ENCODE results near the gene HOXB7.
A peak's percentile ranks its signal among the peaks of the same experiment; 100 is the strongest.

Gene HOXB7

GRCh38 chr17:48626245-48627117 is 15.7 kb upstream of the HOXB7 start, which contains the start of gene HOXB9:
Gene HOXB9, minus strand, starts transcription at chr17:48626358. Its CDS starts 89 bp downstream, at chr17:48626269.
- peak within 1 kb of the TSS; percentile 86 for H3K4me2 ChIP-seq (ENCODE audit: low read length)
- H3K27me3 ChIP-seq (ENCODE audit: control insufficient read depth, insufficient read depth, low read length), result peaks cover 99% of the 10 kb centered on the region
- no peaks in the 10 kb centered on the region for H3K36me3 ChIP-seq (ENCODE audit: insufficient read depth, low read length)
- H3K9me3 ChIP-seq (replicated peaks; ENCODE audit: low read length), result no peaks in the 10 kb centered on the region
- peak within 1 kb of the TSS; percentile 67 for H3K4me3 ChIP-seq (ENCODE audit: low read length)
- H3K9ac ChIP-seq (ENCODE audit: low read depth, low read length), result peak within 1 kb of the TSS; percentile 6
- peaks cover 16% of the 10 kb centered on the region for H3K4me1 ChIP-seq (ENCODE audit: control insufficient read depth, insufficient read depth, low read length)

GRCh38 chr17:48625495-48626244 is 14.9 kb upstream of the HOXB7 start:
- Histone ChIP-seq H3K27me3 (ENCODE audit: control insufficient read depth, insufficient read depth, low read length) (peaks cover 98% of the 10 kb centered on the region), H3K4me1 (ENCODE audit: control insufficient read depth, insufficient read depth, low read length) (peaks cover 16% of the 10 kb centered on the region), H3K36me3 (ENCODE audit: insufficient read depth, low read length) (no peaks in the 10 kb centered on the region), H3K4me2 (ENCODE audit: low read length) (peak overlapping the region; percentile 86), H3K9ac (ENCODE audit: low read depth, low read length) (peak overlapping the region; percentile 6), H3K9me3 (replicated peaks; ENCODE audit: low read length) (no peaks in the 10 kb centered on the region), H3K4me3 (ENCODE audit: low read length) (peak overlapping the region; percentile 67)

- Histone ChIP-seq H3K27me3 (ENCODE audit: control insufficient read depth, insufficient read depth, low read length) (peaks cover 98% of the 10 kb centered on the region), H3K9ac (ENCODE audit: low read depth, low read length) (no peak overlapping the region), H3K9me3 (replicated peaks; ENCODE audit: low read length) (no peaks in the 10 kb centered on the region), H3K4me3 (ENCODE audit: low read length) (peak overlapping the region; percentile 67), H3K4me2 (ENCODE audit: low read length) (peak overlapping the region; percentile 86), H3K4me1 (ENCODE audit: control insufficient read depth, insufficient read depth, low read length) (peaks cover 16% of the 10 kb centered on the region), H3K36me3 (ENCODE audit: insufficient read depth, low read length) (no peaks in the 10 kb centered on the region)
Observed at GRCh38 chr17:48624544-48625494, 14.0 kb upstream of the HOXB7 start.

- H3K27me3 ChIP-seq (ENCODE audit: control insufficient read depth, insufficient read depth, low read length), result peaks cover 98% of the 10 kb centered on the region
Observed at GRCh38 chr17:48624118-48624517, 13.3 kb upstream of the HOXB7 start.

GRCh38 chr17:48623583-48623982 is 12.8 kb upstream of the HOXB7 start:
- Histone ChIP-seq H3K4me1 (ENCODE audit: control insufficient read depth, insufficient read depth, low read length) (peaks cover 21% of the 10 kb centered on the region), H3K9ac (ENCODE audit: low read depth, low read length) (no peak overlapping the region), H3K4me2 (ENCODE audit: low read length) (no peak overlapping the region), H3K9me3 (replicated peaks; ENCODE audit: low read length) (no peaks in the 10 kb centered on the region), H3K36me3 (ENCODE audit: insufficient read depth, low read length) (no peaks in the 10 kb centered on the region), H3K4me3 (ENCODE audit: low read length) (no peak overlapping the region), H3K27me3 (ENCODE audit: control insufficient read depth, insufficient read depth, low read length) (peaks cover 98% of the 10 kb centered on the region)

More at GRCh38 chr17:48624118-48624517, 13.3 kb upstream of the HOXB7 start:
- peaks cover 17% of the 10 kb centered on the region for H3K4me1 ChIP-seq (ENCODE audit: control insufficient read depth, insufficient read depth, low read length)
- H3K9me3 ChIP-seq (replicated peaks; ENCODE audit: low read length), result no peaks in the 10 kb centered on the region
- no peaks in the 10 kb centered on the region for H3K36me3 ChIP-seq (ENCODE audit: insufficient read depth, low read length)
- no peak overlapping the region for H3K4me2 ChIP-seq (ENCODE audit: low read length)
- H3K9ac ChIP-seq (ENCODE audit: low read depth, low read length), result no peak overlapping the region
- H3K4me3 ChIP-seq (ENCODE audit: low read length), result no peak overlapping the region

GRCh38 chr17:48622857-48623256 is 12.0 kb upstream of the HOXB7 start:
- no peaks in the 10 kb centered on the region for H3K36me3 ChIP-seq (ENCODE audit: insufficient read depth, low read length)
- peaks cover 21% of the 10 kb centered on the region for H3K4me1 ChIP-seq (ENCODE audit: control insufficient read depth, insufficient read depth, low read length)
- no peak overlapping the region for H3K9ac ChIP-seq (ENCODE audit: low read depth, low read length)
- H3K9me3 ChIP-seq (replicated peaks; ENCODE audit: low read length), result no peaks in the 10 kb centered on the region
- H3K27me3 ChIP-seq (ENCODE audit: control insufficient read depth, insufficient read depth, low read length), result peaks cover 97% of the 10 kb centered on the region
- H3K4me2 ChIP-seq (ENCODE audit: low read length), result no peak overlapping the region
- H3K4me3 ChIP-seq (ENCODE audit: low read length), result no peak overlapping the region

- Histone ChIP-seq H3K27me3 (ENCODE audit: control insufficient read depth, insufficient read depth, low read length) (peaks cover 97% of the 10 kb centered on the region), H3K9ac (ENCODE audit: low read depth, low read length) (no peak overlapping the region)
Observed at GRCh38 chr17:48621410-48622392, 10.9 kb upstream of the HOXB7 start.

GRCh38 chr17:48620461-48621139 is 9.8 kb upstream of the HOXB7 start:
- Histone ChIP-seq H3K9me3 (replicated peaks; ENCODE audit: low read length) (no peaks in the 10 kb centered on the region), H3K27me3 (ENCODE audit: control insufficient read depth, insufficient read depth, low read length) (peaks cover 98% of the 10 kb centered on the region), H3K4me1 (ENCODE audit: control insufficient read depth, insufficient read depth, low read length) (peaks cover 16% of the 10 kb centered on the region), H3K4me2 (ENCODE audit: low read length) (no peak overlapping the region), H3K4me3 (ENCODE audit: low read length) (no peak overlapping the region), H3K9ac (ENCODE audit: low read depth, low read length) (no peak overlapping the region), H3K36me3 (ENCODE audit: insufficient read depth, low read length) (no peaks in the 10 kb centered on the region)

More at GRCh38 chr17:48621410-48622392, 10.9 kb upstream of the HOXB7 start:
- H3K9me3 ChIP-seq (replicated peaks; ENCODE audit: low read length), result no peaks in the 10 kb centered on the region
- peaks cover 24% of the 10 kb centered on the region for H3K4me1 ChIP-seq (ENCODE audit: control insufficient read depth, insufficient read depth, low read length)
- H3K4me3 ChIP-seq (ENCODE audit: low read length), result no peak overlapping the region
- no peak overlapping the region for H3K4me2 ChIP-seq (ENCODE audit: low read length)
- no peaks in the 10 kb centered on the region for H3K36me3 ChIP-seq (ENCODE audit: insufficient read depth, low read length)

- no peak overlapping the region for H3K4me3 ChIP-seq (ENCODE audit: low read length)
- H3K4me1 ChIP-seq (ENCODE audit: control insufficient read depth, insufficient read depth, low read length), result peaks cover 10% of the 10 kb centered on the region
- no peaks in the 10 kb centered on the region for H3K9me3 ChIP-seq (replicated peaks; ENCODE audit: low read length)
- no peak overlapping the region for H3K9ac ChIP-seq (ENCODE audit: low read depth, low read length)
- H3K27me3 ChIP-seq (ENCODE audit: control insufficient read depth, insufficient read depth, low read length), result peaks cover 98% of the 10 kb centered on the region
- H3K4me2 ChIP-seq (ENCODE audit: low read length), result no peak overlapping the region
- H3K36me3 ChIP-seq (ENCODE audit: insufficient read depth, low read length), result no peaks in the 10 kb centered on the region
Observed at GRCh38 chr17:48619826-48620449, 9.1 kb upstream of the HOXB7 start.
